COLO668 (cell line): ENCODE measurements around the gene KIF26B.

Experiments
- DNase-seq: peaks from one replicate; lab custom pipeline; 2025; ENCODE audit not compliant: unreplicated experiment; lab: John Stamatoyannopoulos, UW

The KIF26B gene

DNA sequence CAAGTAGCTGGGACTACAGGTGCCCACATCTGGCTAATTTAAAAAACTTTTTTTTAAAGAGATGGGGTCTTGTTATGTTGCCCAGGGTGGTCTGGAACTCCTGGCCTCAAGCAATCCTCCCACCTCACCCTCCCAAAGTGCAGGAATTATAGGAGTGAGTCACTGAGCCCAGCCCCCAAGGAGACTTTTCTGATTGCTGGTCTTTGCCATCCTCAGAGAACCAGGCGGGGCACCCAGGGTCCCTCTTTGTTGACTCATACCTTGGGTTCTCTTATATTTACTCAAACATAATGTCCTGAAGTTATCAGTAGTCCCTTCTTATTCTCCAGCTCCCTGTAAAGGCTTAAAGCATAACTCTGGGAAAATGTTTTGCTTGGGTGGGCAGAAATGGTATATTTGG, 51.1 kb downstream of the KIF26B start:
- DNase-seq: no peak

DNA sequence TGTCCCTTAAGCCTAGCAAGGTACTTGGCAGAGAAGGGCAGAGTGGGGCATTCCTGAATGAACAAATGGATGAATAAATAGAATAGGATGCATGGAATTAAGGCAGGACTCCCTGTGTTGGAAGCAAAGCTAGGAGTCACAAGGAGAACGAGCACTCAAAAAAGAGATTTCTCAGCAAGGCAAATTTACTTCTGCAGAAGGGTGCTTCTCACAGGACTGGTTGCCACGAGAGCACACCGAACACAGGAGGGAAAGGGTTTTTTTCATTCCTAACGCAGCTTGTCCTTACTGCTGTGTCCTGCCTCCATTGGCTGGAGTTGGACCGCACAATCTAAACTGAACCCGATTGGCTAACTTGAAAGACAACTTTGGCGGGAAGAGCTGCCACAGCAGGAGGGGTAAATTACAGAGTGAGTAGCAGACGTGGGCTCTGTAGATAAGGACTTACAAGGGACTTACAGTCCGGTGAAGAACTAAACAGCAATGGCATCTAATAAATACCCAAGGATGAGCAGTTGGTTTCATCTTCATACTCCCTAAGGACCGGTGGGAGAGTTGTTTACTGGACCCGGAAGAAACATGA, 52.4 kb downstream of the KIF26B start:
- DNase-seq: no peak

DNA sequence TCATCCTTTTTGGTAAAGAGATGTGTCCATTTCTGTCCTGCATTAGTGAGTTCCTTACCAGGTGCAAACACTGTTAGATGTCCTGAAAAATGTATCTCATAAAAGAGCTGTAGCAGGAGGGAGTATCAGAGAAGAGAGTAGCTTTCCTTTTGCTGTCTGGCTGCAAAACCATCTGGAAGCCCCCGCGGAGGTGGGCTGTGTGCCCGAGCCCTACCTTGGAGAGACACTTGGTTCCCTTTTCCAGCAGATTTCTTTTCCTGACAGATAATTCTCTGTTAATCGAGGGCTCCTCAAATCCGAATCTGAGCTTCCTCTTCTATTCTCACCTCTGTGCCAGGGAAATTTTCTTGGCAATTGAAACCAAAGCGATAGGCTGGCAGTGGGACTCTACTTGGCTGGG, 53.0 kb downstream of the KIF26B start:
- DNase-seq: no peak

- no peak for DNase-seq
Measured at GRCh38 chr1:245209658-245210435, 55.1 kb downstream of the KIF26B start.

DNA sequence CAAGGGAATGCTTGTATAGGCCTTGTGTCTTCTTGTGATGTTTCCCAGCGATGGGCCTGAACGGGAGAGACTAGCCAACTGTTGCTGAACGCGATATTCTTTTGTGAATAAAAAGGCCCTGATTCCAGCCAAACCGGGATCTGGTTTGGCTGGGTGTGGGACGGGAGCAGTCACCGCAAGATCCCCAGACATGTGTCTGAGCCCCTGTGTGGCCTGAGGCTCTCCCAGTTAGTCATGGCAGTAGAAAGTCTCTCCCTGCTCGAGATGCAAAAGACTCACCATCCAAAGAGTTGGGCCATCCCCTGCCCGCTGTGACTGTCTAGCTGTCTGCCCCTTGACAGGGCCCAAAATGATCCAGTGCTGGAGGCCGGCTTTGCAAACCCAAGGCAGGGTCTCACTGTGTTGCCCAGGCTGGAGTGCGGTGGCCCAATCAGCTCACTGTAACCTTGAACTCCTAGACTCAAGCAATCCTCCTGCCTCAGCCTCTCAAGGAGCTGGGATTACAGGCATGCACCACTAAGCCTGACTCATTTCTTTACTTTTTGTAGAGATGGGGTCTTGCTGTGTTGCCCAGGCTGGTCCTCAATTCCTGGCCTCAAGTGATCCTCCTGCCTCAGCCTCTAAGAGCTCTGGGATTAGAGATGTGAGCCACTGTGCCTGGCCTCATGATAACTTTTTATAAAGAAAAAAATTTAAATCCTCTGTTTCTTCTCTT, 56.4 kb downstream of the KIF26B start:
- no peak for DNase-seq

- no peak for DNase-seq
Measured at GRCh38 chr1:245211761-245212160, 57.0 kb downstream of the KIF26B start.

GRCh38 chr1:245212221-245212710, 57.5 kb downstream of the KIF26B start:
- no peak for DNase-seq

GRCh38 chr1:245213066-245213831, 58.5 kb downstream of the KIF26B start:
- DNase-seq: no peak

- DNase-seq: no peak
Measured at GRCh38 chr1:245215071-245215470, 60.3 kb downstream of the KIF26B start.

DNA sequence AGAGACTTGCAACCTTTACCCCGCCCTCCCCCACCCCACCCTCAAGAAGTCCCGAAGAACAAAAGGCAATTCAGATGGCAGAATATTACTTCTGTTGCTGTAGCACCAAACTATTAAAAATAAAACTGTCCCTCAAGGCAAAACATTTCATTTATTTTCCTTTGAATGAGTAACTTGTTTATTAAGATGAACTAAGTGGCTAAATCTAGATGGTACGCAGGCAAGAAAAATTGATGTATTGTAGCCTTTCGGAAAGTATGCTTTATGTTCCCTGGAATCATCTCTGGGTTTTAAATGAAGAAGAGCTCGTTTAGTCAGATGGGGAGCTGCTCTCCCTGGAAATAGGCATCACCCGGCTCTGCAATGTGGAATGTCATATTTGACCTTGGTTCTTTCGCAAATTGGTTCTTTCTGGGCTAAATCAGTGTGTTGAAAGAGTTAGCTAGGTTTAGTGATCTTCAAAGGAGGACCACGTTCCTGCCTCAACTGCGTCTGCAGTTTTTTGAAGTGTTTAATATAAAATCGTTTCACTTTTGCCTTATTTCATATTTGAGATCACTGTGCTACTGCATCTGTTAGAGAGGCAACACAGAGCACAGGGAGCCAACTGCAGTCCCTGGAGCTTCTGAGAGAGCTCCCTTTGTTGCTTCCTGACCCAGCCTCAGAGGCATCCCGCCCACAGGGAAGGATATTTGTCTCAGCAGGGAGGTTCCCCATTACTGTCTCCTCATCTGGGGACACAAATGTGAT, 61.8 kb downstream of the KIF26B start:
- no peak for DNase-seq

GRCh38 chr1:245217853-245218608, 63.2 kb downstream of the KIF26B start:
- no peak for DNase-seq

- DNase-seq: no peak
Measured at GRCh38 chr1:245220381-245220985, 65.7 kb downstream of the KIF26B start.

DNA sequence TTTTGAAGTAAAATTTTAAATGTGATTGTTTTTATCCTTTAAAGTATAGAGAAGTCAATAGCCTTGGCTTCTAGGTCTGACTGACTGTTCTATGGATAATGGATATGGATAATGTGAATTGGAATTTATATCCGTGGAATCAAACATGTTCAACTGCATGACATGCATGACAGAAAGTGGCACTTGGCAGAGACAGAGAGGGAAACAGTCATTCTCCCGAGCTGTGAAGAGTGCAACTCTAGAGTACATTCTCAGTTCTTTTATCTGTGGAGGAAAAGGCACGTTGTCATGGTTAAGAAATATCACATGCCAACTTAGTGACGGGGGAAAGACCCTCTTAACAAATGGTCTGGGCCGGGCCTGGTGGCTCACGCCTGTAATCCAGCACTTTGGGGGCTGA, 67.0 kb downstream of the KIF26B start:
- no peak for DNase-seq

DNA sequence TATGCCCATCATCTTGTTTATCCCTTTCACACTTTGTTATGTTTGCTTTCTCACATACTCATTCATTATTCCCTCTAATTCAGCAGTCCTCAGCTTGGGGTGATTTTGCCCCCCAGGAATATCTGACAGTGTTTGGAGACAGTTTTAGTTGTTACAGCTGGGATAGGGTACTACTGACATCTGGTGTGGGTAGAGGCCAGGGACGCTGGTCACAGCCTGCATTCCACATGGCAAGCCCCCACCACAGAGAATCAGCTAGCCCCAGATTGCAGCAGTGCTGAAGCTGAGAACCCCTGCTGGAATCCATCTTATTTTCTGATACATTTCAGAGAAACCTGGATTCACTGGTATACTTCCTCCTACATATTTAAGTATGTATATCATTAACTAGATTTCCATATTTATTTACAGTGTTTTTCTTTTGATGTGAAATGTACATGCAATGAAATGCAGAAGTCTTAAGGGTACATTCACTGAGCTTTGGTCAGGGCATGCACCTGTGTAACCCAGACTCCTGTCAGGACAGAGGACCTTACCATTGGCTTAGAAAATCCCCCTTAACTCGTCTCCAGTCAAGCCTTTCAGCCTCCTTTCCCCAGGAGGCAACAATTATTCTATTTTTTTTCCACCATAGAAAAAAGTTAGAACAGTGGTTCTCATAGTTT, 68.3 kb downstream of the KIF26B start:
- no peak for DNase-seq

- no peak for DNase-seq
Measured at GRCh38 chr1:245225322-245226202, 70.8 kb downstream of the KIF26B start.

- DNase-seq: no peak
Measured at GRCh38 chr1:245226203-245226499, 71.4 kb downstream of the KIF26B start.

DNA sequence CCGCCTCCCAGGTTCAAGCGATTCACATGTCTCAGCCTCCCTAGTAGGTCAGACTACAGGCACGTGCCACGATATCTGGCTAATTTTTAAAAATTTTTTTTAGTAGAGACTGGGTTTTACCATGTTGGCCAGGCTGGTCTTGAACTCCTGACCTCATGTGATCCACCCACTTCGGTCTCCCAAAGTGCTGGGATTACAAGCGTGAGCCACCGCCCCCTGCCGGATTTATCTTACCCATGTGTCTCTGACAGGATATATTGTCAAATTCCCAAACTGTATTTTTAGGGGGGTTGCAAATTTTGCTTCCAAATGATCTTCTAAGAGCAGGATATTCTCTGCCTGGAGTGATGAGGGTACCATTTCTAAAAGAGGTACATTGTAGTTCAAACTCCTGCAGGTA, 74.3 kb downstream of the KIF26B start:
- DNase-seq: no peak

- no peak for DNase-seq
Measured at GRCh38 chr1:245232931-245233330, 78.1 kb downstream of the KIF26B start.
